Hepatocyte (in vitro differentiated cells): ENCODE measurements around the gene PDGFD. TPM values are rescaled to one million over a fixed set of nuclear protein-coding genes. Genes with fewer than 3 reads are reported as not detected.

Source experiments
- DNase-seq: peaks from one replicate; pipeline ENCODE4 v3.0.0-alpha.2; 2016; ENCODE audit warnings: low spot score
- H2AFZ ChIP-seq: fragments of 200-600 bp; sonication (generic); 2 replicates; pipeline ENCODE4 v1.6.0; 2016; ENCODE audit warnings: antibody characterized with exemption, mild to moderate bottlenecking
- H3K27ac ChIP-seq: fragments of 200-600 bp; sonication (generic); 2 replicates; pipeline ENCODE4 v1.5.1; 2016; ENCODE audit warnings: mild to moderate bottlenecking
- H3K27me3 ChIP-seq: fragments of 200-600 bp; sonication (generic); 2 replicates; pipeline ENCODE4 v1.6.1; 2016
- H3K36me3 ChIP-seq: fragments of 200-600 bp; sonication (generic); replicated peaks from 2 replicates; pipeline ENCODE4 v1.5.1; 2016; ENCODE audit warnings: low read depth; ENCODE audit not compliant: insufficient read depth
- H3K4me1 ChIP-seq: fragments of 200-600 bp; sonication (generic); 2 replicates; pipeline ENCODE4 v1.5.1; 2016; ENCODE audit warnings: mild to moderate bottlenecking, moderate library complexity; ENCODE audit not compliant: insufficient read depth
- H3K4me2 ChIP-seq: fragments of 200-600 bp; sonication (generic); 2 replicates; pipeline ENCODE4 v1.6.0; 2016
- H3K4me3 ChIP-seq: fragments of 200-600 bp; sonication (generic); 2 replicates; pipeline ENCODE4 v1.5.1; 2016; ENCODE audit warnings: mild to moderate bottlenecking
- H3K79me2 ChIP-seq: fragments of 200-600 bp; sonication (generic); 2 replicates; pipeline ENCODE4 v1.6.0; 2017; ENCODE audit warnings: mild to moderate bottlenecking
- H3K9me2 ChIP-seq: fragments of 200-600 bp; sonication (generic); replicated peaks from 2 replicates; pipeline ENCODE4 v1.6.0; 2017; ENCODE audit warnings: mild to moderate bottlenecking; ENCODE audit not compliant: insufficient read depth
- H3K9me3 ChIP-seq: fragments of 200-600 bp; sonication (generic); 2 replicates; pipeline ENCODE4 v1.5.1; 2016; ENCODE audit warnings: low read depth, mild to moderate bottlenecking
- H4K20me1 ChIP-seq: fragments of 200-600 bp; sonication (generic); 2 replicates; pipeline ENCODE4 v1.6.0; 2016; ENCODE audit warnings: mild to moderate bottlenecking; ENCODE audit not compliant: insufficient read depth, poor library complexity, severe bottlenecking
- EZH2 ChIP-seq: fragments of 200-600 bp; sonication (generic); IDR thresholded peaks from 2 replicates; pipeline ENCODE4 v1.6.1; 2016; ENCODE audit warnings: antibody characterized with exemption, mild to moderate bottlenecking, borderline replicate concordance
- EZH2phosphoT487 ChIP-seq: fragments of 200-600 bp; sonication (generic); IDR thresholded peaks from one replicate; pipeline ENCODE4 v1.6.1; 2018; ENCODE audit warnings: antibody characterized with exemption, mild to moderate bottlenecking, low read depth, moderate library complexity; ENCODE audit not compliant: unreplicated experiment, severe bottlenecking
- WGBS: methylation state at CpG from one replicate; pipeline ENCODE4 v1.1.6; 2016; ENCODE audit warnings: low lambda C conversion rate; ENCODE audit errors: missing lambda C conversion rate; 5-methylcytosine and 5-hydroxymethylcytosine counted together
- polyA plus RNA-seq: library from polyadenylated mRNA; unstranded; fragments of >200 nt; fragmentation: Nextera tagmentation; extraction: Ambion mirVana; gene quantifications from 2 replicates; pipeline ENCODE4 v1.2.1, GENCODE V29; 2016
- total RNA-seq: library from RNA; depleted of rRNA; stranded (reverse); fragments of >200 nt; gene quantifications from 2 replicates; pipeline ENCODE4 v1.2.3, GENCODE V29; 2014
- TF ChIP-seq, protein P1 (sequence below): fragments of 200-600 bp; sonication (generic); IDR thresholded peaks from 2 replicates; pipeline ENCODE4 v1.5.1; 2016; ENCODE audit warnings: antibody characterized with exemption, mild to moderate bottlenecking; ENCODE audit not compliant: poor library complexity

Gene PDGFD
- total and polyA plus RNA-seq, 2 experiments from 2014 or later: 17.3 to 29.6 TPM

GRCh38 chr11:103878646-103879045 is 285.3 kb downstream of the PDGFD start:
- TF ChIP-seq EZH2: no peak
- no peak for TF ChIP-seq EZH2phosphoT487
- TF ChIP-seq, protein P1, sequence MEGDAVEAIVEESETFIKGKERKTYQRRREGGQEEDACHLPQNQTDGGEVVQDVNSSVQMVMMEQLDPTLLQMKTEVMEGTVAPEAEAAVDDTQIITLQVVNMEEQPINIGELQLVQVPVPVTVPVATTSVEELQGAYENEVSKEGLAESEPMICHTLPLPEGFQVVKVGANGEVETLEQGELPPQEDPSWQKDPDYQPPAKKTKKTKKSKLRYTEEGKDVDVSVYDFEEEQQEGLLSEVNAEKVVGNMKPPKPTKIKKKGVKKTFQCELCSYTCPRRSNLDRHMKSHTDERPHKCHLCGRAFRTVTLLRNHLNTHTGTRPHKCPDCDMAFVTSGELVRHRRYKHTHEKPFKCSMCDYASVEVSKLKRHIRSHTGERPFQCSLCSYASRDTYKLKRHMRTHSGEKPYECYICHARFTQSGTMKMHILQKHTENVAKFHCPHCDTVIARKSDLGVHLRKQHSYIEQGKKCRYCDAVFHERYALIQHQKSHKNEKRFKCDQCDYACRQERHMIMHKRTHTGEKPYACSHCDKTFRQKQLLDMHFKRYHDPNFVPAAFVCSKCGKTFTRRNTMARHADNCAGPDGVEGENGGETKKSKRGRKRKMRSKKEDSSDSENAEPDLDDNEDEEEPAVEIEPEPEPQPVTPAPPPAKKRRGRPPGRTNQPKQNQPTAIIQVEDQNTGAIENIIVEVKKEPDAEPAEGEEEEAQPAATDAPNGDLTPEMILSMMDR: no peak
- Histone ChIP-seq H3K27ac (no peak overlapping the region), H2AFZ (no peak overlapping the region), H3K36me3 (no peaks in the 10 kb centered on the region), H4K20me1 (no peaks in the 10 kb centered on the region), H3K4me3 (no peak overlapping the region), H3K9me3 (no peaks in the 10 kb centered on the region), H3K4me1 (no peaks in the 10 kb centered on the region), H3K27me3 (no peaks in the 10 kb centered on the region), H3K9me2 (no peaks in the 10 kb centered on the region), H3K79me2 (no peaks in the 10 kb centered on the region), H3K4me2 (no peak overlapping the region)
- no peak for DNase-seq

GRCh38 chr11:103877221-103877620 is 286.7 kb downstream of the PDGFD start:
- no peaks in the 10 kb centered on the region for H3K4me1 ChIP-seq
- no peak overlapping the region for H3K4me3 ChIP-seq
- H3K9me3 ChIP-seq: no peaks in the 10 kb centered on the region
- H3K9me2 ChIP-seq: no peaks in the 10 kb centered on the region
- H2AFZ ChIP-seq: no peak overlapping the region
- no peak overlapping the region for H3K4me2 ChIP-seq
- H3K27ac ChIP-seq: no peak overlapping the region
- H4K20me1 ChIP-seq: no peaks in the 10 kb centered on the region
- H3K36me3 ChIP-seq: no peaks in the 10 kb centered on the region
- DNase-seq: peak; percentile 13
- no peak for TF ChIP-seq EZH2phosphoT487
- no peak for TF ChIP-seq EZH2
- TF ChIP-seq, protein P1: peak; percentile 11
- H3K27me3 ChIP-seq: no peaks in the 10 kb centered on the region
- no peaks in the 10 kb centered on the region for H3K79me2 ChIP-seq

DNA sequence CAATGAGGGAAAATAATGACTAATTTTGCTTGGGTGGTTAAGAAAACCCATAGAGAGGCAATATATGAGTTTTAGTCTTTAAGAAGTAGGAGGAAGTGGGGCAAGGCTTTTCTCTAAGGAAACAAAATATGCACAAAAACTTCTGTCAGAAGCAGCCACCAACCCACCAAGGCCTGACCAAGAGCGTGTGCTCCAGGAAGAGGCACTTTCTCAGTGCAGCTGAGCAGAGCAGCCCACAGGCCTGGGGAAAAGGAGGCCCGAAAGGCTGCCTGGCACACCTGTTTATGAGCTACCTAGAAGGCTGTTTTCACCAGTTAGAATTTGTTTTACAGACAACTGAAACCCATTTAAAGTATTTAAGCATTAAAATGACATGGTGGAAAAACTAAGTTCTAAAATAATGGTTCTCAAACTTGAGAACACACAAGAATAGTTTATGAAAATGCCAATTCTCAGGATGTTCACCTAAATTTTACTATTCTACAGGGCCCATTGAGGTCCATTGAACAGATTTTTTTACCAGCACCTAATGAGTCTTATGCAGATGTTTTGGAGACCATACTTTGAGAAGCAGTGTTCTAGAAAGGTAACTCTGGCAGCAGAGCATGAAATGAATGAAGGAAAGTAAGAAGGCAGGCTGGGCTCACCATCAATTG is 288.0 kb downstream of the PDGFD start:
- Histone ChIP-seq H3K79me2 (no peaks in the 10 kb centered on the region), H4K20me1 (no peaks in the 10 kb centered on the region), H3K36me3 (no peaks in the 10 kb centered on the region), H3K4me1 (no peaks in the 10 kb centered on the region), H3K27me3 (no peaks in the 10 kb centered on the region), H3K4me3 (no peak overlapping the region), H3K27ac (no peak overlapping the region), H2AFZ (no peak overlapping the region), H3K4me2 (no peak overlapping the region), H3K9me3 (no peaks in the 10 kb centered on the region), H3K9me2 (no peaks in the 10 kb centered on the region)
- WGBS: 95% methylated on average over 2 of the region's 2 CpGs
- no peak for DNase-seq
- TF ChIP-seq EZH2phosphoT487 (no peak), EZH2 (no peak)
- TF ChIP-seq, protein P1: no peak
